IMR-90 (cell line): Measurements from ENCODE around the gene AFTPH.

Source experiments
- CTCF ChIP-seq: conservative IDR thresholded peaks from 2 replicates; pipeline ENCODE4 v1.5.1; 2012; ENCODE audit warnings: mild to moderate bottlenecking, low read depth, low read length, improper control_type of control experiment
- MAFK ChIP-seq: IDR thresholded peaks from 2 replicates; pipeline ENCODE4 v1.6.1; 2012; ENCODE audit warnings: low read depth, low read length, improper control_type of control experiment

GRCh38 chr2:64635976-64636911 is 112.1 kb downstream of the AFTPH start:
- no peak for TF ChIP-seq CTCF
- no peak for TF ChIP-seq MAFK
